HG02759 (cell line): ENCODE results near the gene HDAC11.

Experiments used
- ATAC-seq: cut with Tn5 transposase; IDR thresholded peaks from one replicate; pipeline ENCODE4 v1.9.1; 2021; ENCODE audit warnings: mild to moderate bottlenecking, moderate library complexity; ENCODE audit not compliant: unreplicated experiment

Gene HDAC11

DNA sequence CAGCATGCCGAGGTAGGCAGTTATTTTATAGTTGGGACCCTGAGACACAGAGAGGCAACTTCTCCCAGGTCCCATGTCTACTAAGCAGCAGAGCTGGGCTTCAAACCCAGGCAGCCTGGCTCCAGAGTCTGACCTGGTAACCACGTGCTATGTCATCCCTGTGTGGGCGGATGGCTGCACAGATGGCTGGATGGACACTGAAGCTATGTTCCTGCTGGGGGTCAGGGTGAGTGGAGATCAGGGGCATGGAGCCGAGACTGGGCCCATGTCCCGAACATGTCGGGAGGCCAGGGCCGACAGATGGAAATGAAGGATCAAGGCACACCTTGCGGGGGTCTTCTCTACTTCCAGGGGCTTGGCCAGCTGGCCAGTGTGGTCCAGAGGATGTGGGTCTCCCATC, 59.6 kb downstream of the HDAC11 start:
- ATAC-seq, result no peak

DNA sequence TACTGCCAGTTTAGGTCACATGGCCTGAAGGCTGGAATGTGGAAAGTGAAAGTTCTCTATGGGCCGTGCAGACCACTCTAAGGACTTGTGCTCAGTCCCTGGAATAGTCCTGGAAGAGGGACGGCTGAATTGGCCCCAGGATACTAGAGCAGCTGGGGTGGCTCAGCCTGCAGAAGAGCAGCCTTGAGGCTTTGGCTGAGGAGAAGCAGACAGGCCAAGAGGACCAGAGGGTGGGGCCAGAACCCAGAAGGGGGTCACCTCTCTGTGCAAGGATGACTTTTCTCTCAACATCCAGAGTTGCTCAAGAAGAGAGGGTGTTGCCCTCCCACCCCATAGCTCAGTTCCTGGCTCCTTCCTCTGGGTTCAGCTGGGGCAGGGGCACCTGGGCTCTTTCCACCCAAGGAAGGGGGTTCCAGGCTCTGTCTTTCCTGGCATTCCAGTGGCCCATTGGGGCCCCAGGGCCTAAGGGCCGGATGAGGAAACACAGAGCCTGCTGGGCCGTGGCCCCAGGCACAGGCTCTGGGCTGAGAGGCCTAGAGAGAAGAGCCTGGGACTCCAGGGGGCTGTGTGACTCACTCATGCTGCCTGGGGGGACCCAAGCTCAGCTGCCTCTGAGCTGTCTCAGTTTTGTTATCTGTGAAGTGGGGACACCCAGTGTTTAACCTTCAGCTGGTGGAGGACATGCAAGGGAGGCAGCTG, 60.3 kb downstream of the HDAC11 start:
- ATAC-seq, result no peak

DNA sequence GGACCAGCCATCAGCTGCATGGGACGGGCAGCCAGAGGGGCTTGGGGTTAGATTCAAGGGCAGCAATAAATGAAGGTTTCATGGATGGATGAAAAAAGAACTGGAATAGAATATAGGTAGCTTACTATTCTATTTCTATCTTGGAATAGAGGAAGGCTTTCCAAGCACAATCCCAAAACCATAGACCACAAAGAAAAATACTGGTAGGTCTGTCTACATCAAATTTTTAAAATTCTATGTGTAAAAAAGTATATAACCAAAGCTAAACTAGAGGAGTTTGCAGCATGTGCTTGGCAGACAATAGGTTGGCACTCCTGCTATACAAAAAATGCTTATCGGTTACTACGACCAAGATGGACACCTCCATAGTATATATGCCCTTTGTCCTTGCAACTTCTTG, 61.6 kb downstream of the HDAC11 start:
- ATAC-seq, result no peak

DNA sequence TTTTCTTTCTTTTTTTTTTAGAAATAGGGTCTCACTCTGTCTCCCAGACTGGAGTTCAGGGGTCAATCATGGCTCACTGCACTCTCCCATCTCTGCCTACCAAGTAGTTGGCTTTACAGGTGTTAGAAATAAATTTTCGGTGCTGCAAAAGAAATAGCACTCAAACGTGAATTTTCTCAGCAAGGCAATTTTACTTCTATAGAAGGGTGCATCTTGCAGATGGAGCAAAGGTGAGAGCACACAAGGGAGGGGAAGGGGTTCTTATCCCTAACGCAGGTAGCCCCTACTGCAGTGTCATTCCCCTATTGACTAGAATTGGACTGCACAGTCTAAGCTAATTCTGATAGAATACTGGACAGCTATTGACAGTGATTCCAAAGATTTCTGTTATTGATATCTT, 62.0 kb downstream of the HDAC11 start:
- no peak for ATAC-seq

DNA sequence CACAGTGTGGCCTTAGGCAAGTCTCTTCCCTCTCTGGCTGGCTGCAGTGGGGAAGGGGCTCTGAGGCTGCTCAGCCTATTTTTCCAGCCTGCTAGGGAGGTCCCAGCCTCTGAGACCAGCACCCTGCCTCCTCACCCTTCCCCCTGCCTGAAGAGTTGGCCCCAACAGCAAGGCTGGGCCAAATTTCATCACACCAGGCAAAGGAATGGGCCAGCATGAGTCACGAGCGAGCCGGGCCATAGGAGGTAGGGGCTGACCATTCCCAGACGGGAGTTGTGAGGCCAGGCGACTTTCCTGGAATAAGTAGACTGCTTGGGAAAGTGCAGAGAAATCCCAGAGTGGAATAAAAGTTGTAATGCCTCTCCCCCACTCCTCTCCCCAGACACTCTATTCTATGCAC, 63.1 kb downstream of the HDAC11 start:
- no peak for ATAC-seq

DNA sequence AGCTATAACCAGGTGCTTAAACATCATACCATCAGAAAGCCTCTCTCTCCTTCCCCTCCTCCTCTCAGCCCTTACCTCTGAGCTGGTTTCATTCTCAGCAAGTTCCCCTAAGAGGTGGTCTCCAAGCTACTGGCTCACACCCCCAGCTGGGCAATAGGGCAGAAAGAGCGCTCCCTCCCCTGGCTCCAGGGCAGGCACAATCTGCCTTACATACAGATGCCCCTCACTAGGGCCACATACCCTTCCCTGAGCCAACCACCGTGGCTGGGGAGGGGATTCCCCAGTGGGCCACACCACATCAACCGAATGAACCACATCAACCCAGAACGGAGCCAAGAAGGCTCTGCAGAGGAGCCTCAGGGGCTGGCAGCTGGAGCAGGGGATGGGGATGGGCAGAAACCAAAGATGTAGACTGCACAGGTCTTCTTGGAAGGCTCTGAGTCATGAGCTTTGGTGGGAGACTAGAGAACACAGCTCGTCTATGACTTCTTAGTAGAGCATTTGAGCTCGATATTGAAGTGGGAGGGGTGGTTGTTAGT, 64.3 kb downstream of the HDAC11 start:
- ATAC-seq, result no peak

DNA sequence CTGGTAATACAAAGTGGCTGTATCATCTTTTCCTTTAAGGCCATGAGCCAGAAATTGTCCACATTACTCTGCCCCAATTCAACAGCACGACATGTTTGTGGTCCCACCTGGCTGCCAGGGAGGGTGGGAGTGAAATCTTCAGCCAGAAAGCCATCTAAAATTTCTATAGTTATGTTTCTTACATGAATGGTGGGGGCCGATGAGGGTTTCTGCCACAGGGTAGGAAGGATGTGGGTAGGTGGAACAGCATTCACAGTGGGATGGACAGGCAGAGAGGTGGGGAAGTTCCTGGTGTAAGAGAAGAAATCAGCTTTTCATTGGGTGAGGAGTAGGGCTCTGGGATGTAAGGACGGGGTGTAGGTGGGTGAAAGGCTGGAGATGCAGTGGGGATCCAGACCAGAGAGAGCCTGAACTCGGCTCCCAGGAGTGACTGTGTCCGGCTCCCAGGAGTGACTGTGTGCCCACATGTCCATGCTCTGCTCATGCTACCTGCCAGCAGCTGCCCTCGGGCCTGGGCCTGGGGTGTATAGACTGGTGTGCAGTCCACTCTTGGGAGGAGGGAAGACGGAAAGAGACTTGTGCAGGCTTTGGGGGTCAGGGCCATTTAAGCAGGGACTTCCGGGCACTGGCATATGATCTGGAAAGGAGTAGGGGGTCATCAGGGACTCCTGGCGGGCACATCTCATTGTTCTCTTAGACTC, 65.0 kb downstream of the HDAC11 start:
- no peak for ATAC-seq

DNA sequence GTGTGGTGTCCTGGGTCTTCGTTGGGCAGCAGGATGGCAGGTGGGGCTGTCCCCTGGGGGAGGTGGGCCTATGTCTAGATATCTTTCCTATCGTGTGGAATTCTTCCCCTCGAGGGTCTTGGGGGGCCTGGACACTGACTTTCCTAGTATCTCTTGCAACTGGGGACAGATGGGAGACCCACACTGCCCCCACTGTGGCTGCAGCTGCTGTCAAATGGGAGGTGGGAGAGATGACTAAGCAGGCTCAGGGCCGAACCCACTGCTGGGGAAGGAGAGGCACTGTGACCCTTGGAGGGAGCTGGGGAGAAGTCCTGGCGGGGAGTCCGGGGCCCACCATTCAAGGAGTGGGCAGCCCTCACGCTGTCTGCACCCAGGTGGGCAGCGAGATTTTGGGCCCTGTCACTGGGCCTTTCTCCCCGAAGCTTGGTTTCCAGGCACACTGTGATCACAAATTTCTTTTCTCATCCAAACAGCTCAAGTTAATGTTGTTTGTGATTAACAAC, 65.9 kb downstream of the HDAC11 start:
- ATAC-seq, result no peak

DNA sequence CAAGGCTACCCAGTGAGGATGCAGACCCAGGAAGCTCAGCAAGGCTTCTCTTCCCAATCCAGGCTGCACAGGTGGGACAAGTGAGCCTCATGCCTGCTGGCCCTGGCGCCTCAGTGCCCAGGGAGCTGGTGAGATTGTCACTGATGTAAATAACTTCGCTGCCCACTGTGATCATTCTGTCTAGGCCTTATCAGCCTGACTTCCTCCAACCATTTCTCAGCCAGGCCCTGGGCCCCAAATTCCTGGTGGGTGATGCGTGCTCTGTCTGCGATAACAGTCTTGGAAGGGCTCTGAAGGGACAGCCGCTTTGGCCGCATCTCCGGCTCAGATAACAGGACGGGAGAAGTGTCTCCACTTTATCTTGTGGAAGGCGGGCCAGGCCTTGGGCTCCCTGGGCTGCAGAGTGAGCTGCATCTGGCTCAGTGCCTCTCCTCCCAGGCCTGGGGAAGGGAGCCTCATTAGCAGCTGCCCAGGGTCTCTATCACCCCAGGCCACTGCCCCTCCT, 66.6 kb downstream of the HDAC11 start:
- no peak for ATAC-seq

DNA sequence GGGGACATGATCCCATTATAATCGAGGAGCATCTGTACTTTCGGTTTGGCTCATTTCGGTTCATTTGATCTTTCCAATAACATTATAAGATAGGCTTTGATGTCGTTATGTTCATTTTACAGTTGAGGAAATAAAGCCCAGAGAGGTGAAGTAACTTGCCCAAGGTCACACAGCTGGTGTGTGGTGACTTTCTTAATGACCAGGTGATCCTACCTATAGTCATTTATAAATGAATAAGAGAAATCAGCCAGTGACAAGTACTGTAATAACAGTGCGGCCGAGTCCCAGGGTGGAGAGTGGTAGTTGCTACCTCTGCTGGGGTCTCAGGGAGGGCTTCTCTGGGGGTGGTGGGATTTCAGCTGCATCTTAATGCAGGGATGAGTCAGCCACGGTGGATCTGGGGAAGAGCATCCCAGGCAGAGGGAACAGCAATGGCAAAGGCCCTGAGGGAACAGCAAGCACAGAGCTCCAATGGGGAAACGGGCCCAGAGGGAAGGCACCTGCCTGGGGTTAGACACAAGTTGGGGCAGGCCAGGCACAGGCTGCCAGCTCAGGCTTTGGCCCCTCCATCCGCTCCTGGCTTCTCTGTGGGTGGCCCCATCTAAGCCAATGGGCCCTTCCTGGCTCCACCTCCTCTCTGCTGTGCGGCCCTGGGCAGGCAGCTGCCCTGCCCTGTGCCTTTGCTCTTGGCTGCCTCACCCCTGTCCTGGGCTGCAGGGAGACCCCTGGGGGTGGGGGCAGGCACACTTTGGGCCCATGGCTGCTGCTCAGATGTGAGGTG, 67.7 kb downstream of the HDAC11 start:
- ATAC-seq, result no peak

DNA sequence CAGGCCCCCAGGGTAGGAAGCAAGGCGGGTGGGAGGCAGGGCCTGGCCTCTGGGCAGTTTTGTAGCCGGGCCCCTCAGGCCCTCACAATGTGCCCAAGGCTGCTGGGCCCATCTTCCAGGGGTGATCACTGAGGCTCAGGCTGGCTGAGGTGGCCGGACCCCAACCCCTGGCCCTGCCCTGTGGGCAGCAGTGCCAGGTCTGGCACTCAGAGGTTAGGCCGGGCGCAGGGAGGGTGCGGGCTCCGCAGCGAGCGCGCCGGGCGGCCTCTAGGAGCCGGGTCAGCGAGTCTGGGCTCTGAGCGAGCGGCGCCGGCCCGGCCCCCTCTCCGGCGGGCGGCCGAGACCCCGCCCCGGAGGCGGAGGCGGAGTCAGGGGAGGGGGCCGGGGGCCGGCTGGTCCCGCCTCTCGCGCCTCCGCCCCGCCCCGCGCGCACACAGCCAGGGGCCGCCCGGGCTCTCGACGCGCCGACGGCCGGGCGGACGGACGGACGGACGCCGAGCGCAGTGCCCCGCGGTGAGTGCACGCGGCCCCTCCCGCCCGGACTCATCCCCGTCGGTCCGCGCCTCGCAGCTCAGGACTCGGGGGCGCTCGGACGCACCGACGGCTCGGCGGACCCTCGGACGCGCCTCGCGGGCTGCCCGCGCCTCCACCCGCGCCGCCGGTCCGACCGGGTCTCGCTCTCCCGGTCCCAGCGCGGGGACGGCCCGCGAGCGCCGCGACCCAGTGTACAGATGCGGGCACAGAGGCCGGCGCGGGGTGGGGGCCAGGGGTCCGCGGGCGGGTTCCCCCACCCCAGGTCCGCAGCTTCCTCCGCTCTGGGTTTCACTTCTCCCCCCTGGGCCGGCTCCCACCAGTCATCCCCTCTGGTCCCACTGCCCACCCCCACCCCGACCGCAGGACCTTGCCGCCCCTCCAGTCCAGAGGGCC, 68.9 kb downstream of the HDAC11 start, which contains the start of gene FBLN2:
Gene FBLN2 (plus strand): TSS at position 430 of the 927 bp plus-strand sequence. CDS start 21,231 bp downstream, outside the sequence.
- no peak for ATAC-seq

DNA sequence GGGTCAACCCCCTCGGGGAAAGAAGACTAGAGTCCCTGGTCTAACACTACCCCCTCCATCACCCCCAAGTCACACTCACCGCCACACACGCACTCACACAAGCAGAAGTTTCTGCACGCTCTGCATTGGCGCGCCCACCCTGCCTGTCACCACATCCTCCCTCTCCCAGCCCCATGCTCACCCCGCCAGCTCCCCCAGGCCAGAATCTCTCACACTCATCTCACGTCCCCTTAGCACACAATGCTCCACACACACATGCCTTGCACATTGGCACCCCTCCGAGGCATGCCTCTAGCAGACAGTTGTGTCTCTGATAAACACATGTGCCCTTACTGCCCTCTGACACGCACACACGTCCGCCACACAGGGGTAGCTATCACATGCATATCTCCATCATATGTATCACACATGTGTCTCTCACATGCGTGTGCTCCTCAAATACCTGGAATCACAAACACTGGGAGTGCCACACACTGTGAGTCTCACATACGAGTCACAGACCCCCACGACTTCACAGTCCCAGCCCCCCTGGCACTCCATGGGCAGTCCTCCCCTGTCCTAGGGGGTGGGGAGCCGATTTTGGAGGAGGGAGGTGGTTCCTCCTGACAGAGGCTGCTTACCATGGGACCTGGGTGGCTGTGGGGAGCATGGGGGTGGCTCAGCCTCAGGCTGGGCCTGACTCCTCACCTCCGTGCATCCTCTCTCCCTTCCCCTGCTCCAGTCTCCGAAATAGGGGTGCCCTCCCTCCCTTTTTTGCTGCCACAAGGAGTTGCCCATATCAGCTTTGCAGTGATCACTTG, 69.7 kb downstream of the HDAC11 start:
- ATAC-seq, result no peak

DNA sequence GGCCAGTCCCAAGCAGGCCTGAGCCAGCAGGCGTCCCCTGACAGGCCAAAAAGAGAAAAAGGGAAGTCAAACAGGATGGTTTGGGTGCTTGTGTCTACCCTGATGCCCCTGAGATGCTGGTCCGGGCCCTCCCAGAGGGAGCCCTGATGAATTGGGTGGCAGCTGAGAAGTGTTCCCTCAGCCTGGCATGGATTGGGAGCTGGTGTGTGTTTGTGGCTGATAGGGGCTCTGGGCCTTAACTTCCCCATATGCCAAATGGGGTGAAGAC, 70.3 kb downstream of the HDAC11 start:
- ATAC-seq, result no peak

DNA sequence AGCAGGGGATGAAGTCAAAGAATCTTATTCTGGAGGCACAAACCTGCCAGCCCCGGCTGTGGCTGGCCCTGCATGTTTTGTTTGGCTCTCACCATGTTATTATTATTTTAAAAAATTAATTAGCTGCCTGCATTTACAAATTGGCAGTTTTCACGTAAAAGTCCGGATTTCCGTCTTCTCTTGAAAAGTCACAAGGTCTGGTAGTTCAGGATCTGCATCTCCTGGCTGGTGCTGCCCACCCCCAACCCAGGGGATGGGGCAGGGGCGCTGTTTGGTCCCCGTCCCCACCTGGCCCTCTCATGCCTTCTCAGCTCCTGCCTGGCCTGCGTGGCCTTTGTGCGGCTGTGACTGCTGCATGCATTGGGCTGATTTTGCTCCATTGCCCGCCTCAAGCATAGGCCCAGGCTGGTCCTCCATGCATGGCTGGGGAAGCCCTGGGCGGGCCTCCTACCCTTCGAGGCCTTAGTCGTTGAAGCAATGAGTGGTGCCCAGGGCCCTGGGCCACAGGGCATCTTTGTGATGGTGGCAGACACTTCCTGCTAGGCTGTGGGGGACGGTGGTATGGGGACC, 70.8 kb downstream of the HDAC11 start:
- no peak for ATAC-seq

DNA sequence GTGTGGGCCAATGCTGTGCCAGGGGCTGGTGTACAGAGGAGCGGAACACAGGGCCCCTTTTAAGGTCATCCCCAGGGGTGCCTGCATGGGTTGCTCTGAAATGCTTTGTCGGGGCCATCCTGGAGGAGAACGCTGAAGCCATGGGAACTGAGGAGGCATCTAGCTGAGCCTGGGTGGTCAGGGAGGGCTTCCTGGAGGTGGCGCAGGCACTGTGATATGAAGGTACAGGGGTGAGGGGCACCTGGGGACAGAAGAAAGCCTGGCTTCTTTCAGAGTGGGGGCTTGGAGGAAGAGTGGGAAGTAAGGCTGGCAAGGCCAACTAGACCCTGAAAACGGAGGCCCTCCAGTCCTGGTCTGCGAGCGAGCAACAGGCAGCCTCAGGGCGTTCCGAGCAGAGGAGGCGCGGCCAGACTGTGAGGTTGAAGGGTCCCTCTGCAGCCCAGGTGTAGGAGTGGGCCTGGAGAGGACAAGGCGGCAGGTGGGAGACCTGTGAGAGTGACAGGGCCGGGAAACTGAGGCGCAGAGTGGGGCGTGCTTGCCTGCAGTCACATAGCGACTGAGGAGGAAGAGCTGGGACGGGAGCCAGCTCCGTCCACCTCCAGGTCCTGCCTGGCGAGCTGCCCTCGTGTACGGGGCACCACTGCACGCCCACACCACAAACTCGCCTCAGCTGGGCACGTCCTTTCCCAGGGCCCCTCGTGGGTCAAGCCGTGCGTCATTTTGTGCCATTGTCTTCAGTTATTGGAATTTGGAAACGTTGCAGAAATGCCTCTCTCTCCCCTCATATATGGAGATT, 72.9 kb downstream of the HDAC11 start:
- ATAC-seq, result no peak

DNA sequence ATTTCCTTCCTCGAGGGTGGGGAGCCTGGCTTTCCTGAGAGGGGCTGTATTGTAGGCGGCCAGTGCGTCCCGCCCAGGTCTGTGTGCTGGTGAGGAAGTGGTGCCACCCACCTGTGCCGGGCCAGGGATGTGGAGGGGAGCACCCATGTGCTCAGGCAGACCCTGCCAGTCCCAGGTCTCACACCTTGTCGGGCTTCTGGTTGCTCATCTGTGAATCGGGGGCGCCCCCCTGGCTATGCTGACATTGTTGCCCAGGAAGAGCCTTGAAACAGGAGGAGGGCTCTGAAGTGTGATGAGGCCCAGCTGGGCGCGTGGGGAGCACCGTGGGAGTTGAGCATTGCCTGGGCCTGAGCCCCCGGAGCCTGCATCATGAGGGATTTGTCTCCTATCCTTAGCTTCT, 73.6 kb downstream of the HDAC11 start:
- no peak for ATAC-seq

DNA sequence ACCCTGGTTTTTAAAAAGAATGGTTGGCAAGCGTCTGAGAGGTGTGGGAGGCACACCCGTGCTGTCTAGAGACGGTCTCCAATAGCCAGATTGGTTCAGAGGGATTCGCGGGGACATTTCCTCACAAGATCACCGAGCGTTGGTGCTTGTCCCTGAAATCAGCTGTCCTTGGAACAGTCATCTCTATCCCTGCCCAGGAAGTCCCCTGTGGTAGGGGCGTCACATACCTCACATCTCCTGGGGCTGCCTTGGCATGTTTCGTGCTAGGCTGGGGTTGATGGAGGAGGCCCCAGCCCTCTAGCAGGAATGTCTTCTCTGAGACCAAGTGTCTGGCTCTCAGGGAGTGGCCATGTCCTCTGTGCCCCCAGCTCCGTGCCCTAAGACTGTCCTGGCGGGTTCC, 75.6 kb downstream of the HDAC11 start:
- ATAC-seq, result no peak
